IMR-90 (cell line): Measurements from ENCODE around the gene MEGF6. TPM values are rescaled to one million over a fixed set of nuclear protein-coding genes. Genes with fewer than 3 reads are reported as not detected.
A peak's percentile ranks its signal among the peaks of the same experiment; 100 is the strongest.

Experiments used
- ATAC-seq: fragments of 200-7000 bp; cut with Tn5 transposase; 2 replicates; pipeline ENCODE4 v1.9.1; 2020; ENCODE audit warnings: low read depth, mild to moderate bottlenecking, moderate library complexity
- BruUV-seq: library from RNA; stranded (reverse); fragments of 400-500 nt; replicated peaks from 2 replicates; lab custom pipeline; 2021; lab: Mats Ljungman, UMichigan
- CTCF ChIA-PET: fragments of 300-600 bp; formaldehyde crosslinking; extraction: SDS; loops from one replicate; lab custom pipeline; 2021; ENCODE audit warnings: antibody characterized with exemption; lab: Yijun Ruan, JAX
- POLR2A ChIA-PET: fragments of 300-600 bp; sonication (Branson Sonifier 250); formaldehyde crosslinking; loops from one replicate; lab custom pipeline; 2022; ENCODE audit warnings: antibody characterized with exemption; ENCODE audit not compliant: unreplicated experiment; lab: Charles Lee
- DNase-seq: peaks from one replicate; pipeline ENCODE4 v3.0.0; 2013
- H2AFZ ChIP-seq: replicated peaks from 2 replicates; pipeline ENCODE3; 2013; ENCODE audit warnings: low read length, mild to moderate bottlenecking; ENCODE audit not compliant: poor library complexity
- H2AK5ac ChIP-seq: 2 replicates; pipeline ENCODE4 v1.6.1; 2013; ENCODE audit warnings: low read depth, low read length, inconsistent platforms
- H2AK9ac ChIP-seq: replicated peaks from 2 replicates; pipeline ENCODE3; 2013; ENCODE audit warnings: mild to moderate bottlenecking, low read depth, low read length, moderate library complexity; ENCODE audit not compliant: poor library complexity
- H2BK120ac ChIP-seq: 2 replicates; pipeline ENCODE4 v1.6.1; 2013; ENCODE audit warnings: low read depth, low read length, inconsistent platforms
- H2BK15ac ChIP-seq: 3 replicates; pipeline ENCODE4 v1.6.1; 2013; ENCODE audit warnings: low read depth, low read length, inconsistent platforms
- H2BK20ac ChIP-seq: 2 replicates; pipeline ENCODE4 v1.6.1; 2013; ENCODE audit warnings: low read depth, mild to moderate bottlenecking, inconsistent platforms, low read length, moderate library complexity
- H2BK5ac ChIP-seq: 2 replicates; pipeline ENCODE4 v1.6.1; 2013; ENCODE audit warnings: mild to moderate bottlenecking, low read depth, low read length, inconsistent platforms; ENCODE audit not compliant: poor library complexity, severe bottlenecking
- H3K14ac ChIP-seq: replicated peaks from 2 replicates; pipeline ENCODE4 v1.6.1; 2013; ENCODE audit warnings: low read depth, low read length, inconsistent platforms
- H3K18ac ChIP-seq: 2 replicates; pipeline ENCODE4 v1.6.1; 2013; ENCODE audit warnings: low read depth, low read length, control low read depth
- H3K23ac ChIP-seq: 2 replicates; pipeline ENCODE4 v1.6.1; 2013; ENCODE audit warnings: low read depth, low read length, inconsistent platforms
- H3K27ac ChIP-seq: 2 replicates; pipeline ENCODE4 v1.5.1; 2013; ENCODE audit warnings: mild to moderate bottlenecking, control low read depth, low read length; ENCODE audit not compliant: insufficient read depth
- H3K27me3 ChIP-seq: 2 replicates; pipeline ENCODE4 v1.6.1; 2013; ENCODE audit warnings: low read length; ENCODE audit not compliant: control insufficient read depth, insufficient read depth
- H3K36me3 ChIP-seq: 2 replicates; pipeline ENCODE4 v1.6.1; 2013; ENCODE audit warnings: low read length, mixed read lengths; ENCODE audit not compliant: control insufficient read depth, insufficient read depth
- H3K4ac ChIP-seq: 2 replicates; pipeline ENCODE4 v1.6.1; 2013; ENCODE audit warnings: low read depth, low read length, inconsistent platforms
- H3K4me1 ChIP-seq: 2 replicates; pipeline ENCODE4 v1.6.1; 2013; ENCODE audit warnings: low read length, mixed read lengths; ENCODE audit not compliant: control insufficient read depth, insufficient read depth
- H3K4me2 ChIP-seq: 2 replicates; pipeline ENCODE4 v1.6.1; 2013; ENCODE audit warnings: low read depth, mild to moderate bottlenecking, control low read depth, low read length, moderate library complexity
- H3K4me3 ChIP-seq: 2 replicates; pipeline ENCODE4 v1.5.1; 2013; ENCODE audit warnings: low read depth, mild to moderate bottlenecking, control low read depth, low read length, moderate library complexity; ENCODE audit not compliant: insufficient read depth
- H3K56ac ChIP-seq: 2 replicates; pipeline ENCODE4 v1.6.1; 2013; ENCODE audit warnings: low read length, inconsistent platforms; ENCODE audit not compliant: insufficient read depth; ENCODE audit errors: extremely low read depth
- H3K79me1 ChIP-seq, 2 experiments: 2 replicates each; pipeline ENCODE4 v1.6.1; 2013; ENCODE audit warnings: low read length in 2 of 2, inconsistent platforms in 1 of 2, low read depth in 1 of 2
- H3K9ac ChIP-seq: 2 replicates; pipeline ENCODE4 v1.6.1; 2013; ENCODE audit warnings: low read depth, low read length, control low read depth
- H3K9me1 ChIP-seq: 2 replicates; pipeline ENCODE4 v1.6.1; 2013; ENCODE audit warnings: low read length, inconsistent platforms; ENCODE audit not compliant: insufficient read depth
- H3K9me3 ChIP-seq: 2 replicates; pipeline ENCODE4 v1.6.1; 2013; ENCODE audit warnings: low read length; ENCODE audit not compliant: control insufficient read depth, insufficient read depth
- H4K20me1 ChIP-seq: 2 replicates; pipeline ENCODE4 v1.6.1; 2013; ENCODE audit warnings: low read length, inconsistent platforms; ENCODE audit not compliant: insufficient read depth
- H4K5ac ChIP-seq: 2 replicates; pipeline ENCODE4 v1.6.1; 2013; ENCODE audit warnings: mild to moderate bottlenecking, low read depth, low read length, control low read depth
- H4K8ac ChIP-seq, 2 experiments: 2 replicates each; pipeline ENCODE4 v1.6.1; 2013; ENCODE audit warnings: low read depth in 2 of 2, low read length in 2 of 2, control low read depth in 1 of 2, inconsistent platforms in 1 of 2
- H4K91ac ChIP-seq: 2 replicates; pipeline ENCODE4 v1.6.1; 2013; ENCODE audit warnings: low read depth, low read length, inconsistent platforms; ENCODE audit not compliant: insufficient read depth
- BHLHE40 ChIP-seq: fragments of 150-350 bp; IDR thresholded peaks from 2 replicates; pipeline ENCODE4 v1.6.1; 2016; ENCODE audit warnings: mild to moderate bottlenecking, low read depth, low read length
- CEBPB ChIP-seq: IDR thresholded peaks from 2 replicates; pipeline ENCODE4 v1.6.1; 2012; ENCODE audit warnings: low read depth, low read length, improper control_type of control experiment
- CHD1 ChIP-seq: IDR thresholded peaks from 2 replicates; pipeline ENCODE4 v1.6.1; 2012; ENCODE audit warnings: low read depth, low read length, improper control_type of control experiment
- ELK1 ChIP-seq: fragments of 150-350 bp; IDR thresholded peaks from 2 replicates; pipeline ENCODE4 v1.6.1; 2016; ENCODE audit warnings: low read depth, mild to moderate bottlenecking, low read length, moderate library complexity, borderline replicate concordance
- FOS ChIP-seq: fragments of 150-350 bp; IDR thresholded peaks from 2 replicates; pipeline ENCODE4 v1.6.1; 2016; ENCODE audit warnings: low read depth, low read length
- MAFK ChIP-seq: IDR thresholded peaks from 2 replicates; pipeline ENCODE4 v1.6.1; 2012; ENCODE audit warnings: low read depth, low read length, improper control_type of control experiment
- MAZ ChIP-seq: IDR thresholded peaks from 2 replicates; pipeline ENCODE4 v1.6.1; 2012; ENCODE audit warnings: low read depth, mild to moderate bottlenecking, low read length, improper control_type of control experiment, moderate library complexity, borderline replicate concordance
- MXI1 ChIP-seq: IDR thresholded peaks from 2 replicates; pipeline ENCODE4 v1.6.1; 2012; ENCODE audit warnings: low read depth, mild to moderate bottlenecking, low read length, moderate library complexity, borderline replicate concordance
- NFE2L2 ChIP-seq: fragments of 150-350 bp; IDR thresholded peaks from 2 replicates; pipeline ENCODE4 v1.6.1; 2016; ENCODE audit warnings: low read depth, mild to moderate bottlenecking, low read length
- POLR2A ChIP-seq: IDR thresholded peaks from 2 replicates; pipeline ENCODE4 v1.6.1; 2012; ENCODE audit warnings: mild to moderate bottlenecking, low read depth, low read length
- RAD21 ChIP-seq: IDR thresholded peaks from 2 replicates; pipeline ENCODE4 v1.6.1; 2012; ENCODE audit warnings: low read length, improper control_type of control experiment
- RFX5 ChIP-seq: IDR thresholded peaks from 2 replicates; pipeline ENCODE4 v1.8.0; 2012; ENCODE audit warnings: low read depth, mild to moderate bottlenecking, low read length, moderate library complexity
- SMC3 ChIP-seq: fragments of 150-350 bp; IDR thresholded peaks from 2 replicates; pipeline ENCODE4 v1.6.1; 2016; ENCODE audit warnings: low read depth, mild to moderate bottlenecking, antibody characterized with exemption, low read length, moderate library complexity
- WGBS, 2 experiments: methylation state at CpG; one replicate each; pipeline versions ENCODE4 v1.1.5 to v1.1.7; 2013; ENCODE audit warnings: missing lambda C conversion rate in 2 of 2; ENCODE audit not compliant: insufficient read length in 1 of 2; ENCODE audit errors: extremely low coverage in 2 of 2; 5-methylcytosine and 5-hydroxymethylcytosine counted together
- dilution Hi-C: fragments of 300-500 bp; cut with HindIII; formaldehyde crosslinking; loops from one replicate; pipeline ENCODE4 v1.14.3; 2018; ENCODE audit warnings: low sequenced_read_pairs; ENCODE audit not compliant: unreplicated experiment
- in situ Hi-C: fragments of 300-500 bp; cut with MboI; formaldehyde crosslinking; loops from 3 replicates; pipeline ENCODE4 v1.14.3; 2019; ENCODE audit warnings: low sequenced_read_pairs, inconsistent platforms, mixed read lengths
- intact Hi-C: fragments of 100-400 bp; cut with micrococcal nuclease; formaldehyde crosslinking; loops from 2 replicates; pipeline ENCODE4 v1.10.0; 2022
- polyA plus RNA-seq, 3 experiments: library from polyadenylated mRNA; depleted of rRNA; stranded (reverse); fragments of >200 nt; gene quantifications; 2 replicates each; pipeline ENCODE4 v1.2.3, GENCODE V29; 2012; ENCODE audit warnings: low replicate concordance in 1 of 3
- total RNA-seq: library from RNA; depleted of rRNA; stranded (reverse); fragments of >200 nt; gene quantifications from 2 replicates; pipeline ENCODE4 v1.2.3, GENCODE V29; 2012
- TF ChIP-seq, protein P1 (sequence below): fragments of 150-350 bp; IDR thresholded peaks from 2 replicates; pipeline ENCODE4 v1.6.1; 2017; ENCODE audit warnings: mild to moderate bottlenecking, antibody characterized with exemption, low read length, low read depth
- TF ChIP-seq, protein P2 (sequence below): conservative IDR thresholded peaks from 2 replicates; pipeline ENCODE4 v1.5.1; 2012; ENCODE audit warnings: mild to moderate bottlenecking, low read depth, low read length, improper control_type of control experiment

MEGF6 gene
- total and polyA plus RNA-seq, 2 of the 4 experiments (the other 2 are of a cell fraction), result 0.72 to 4.1 TPM

DNA sequence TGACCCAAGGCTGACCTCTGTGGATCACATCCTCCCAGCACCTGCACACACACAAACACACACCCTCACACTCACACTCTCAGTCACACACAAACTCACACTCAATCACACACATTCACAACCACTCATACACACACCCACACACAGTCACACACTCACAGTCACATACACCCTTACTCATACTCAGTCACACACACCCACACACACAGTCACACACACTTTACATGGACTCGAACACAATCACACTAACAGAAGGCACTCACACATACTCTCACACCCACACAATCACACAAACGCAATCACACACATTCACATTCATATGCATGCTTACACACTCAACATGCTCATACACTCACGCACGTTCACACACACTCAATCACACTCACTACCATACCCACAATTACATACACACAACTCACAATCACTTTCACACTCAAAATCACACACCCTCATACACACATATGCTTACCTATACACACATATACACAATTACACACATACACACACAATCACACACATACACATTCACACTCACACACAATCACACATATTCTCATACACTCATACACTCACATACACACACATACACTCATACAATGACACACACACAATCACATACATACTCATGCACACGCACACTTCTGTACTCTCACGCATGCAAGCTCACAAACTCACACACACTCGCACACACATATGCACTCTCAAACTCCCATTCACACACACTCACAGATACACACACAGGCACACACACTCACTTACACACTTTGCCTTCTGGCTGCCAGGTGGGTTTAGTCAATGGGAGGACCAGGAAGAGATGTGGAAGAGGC, 6.1 kb downstream of the MEGF6 start:
- dilution Hi-C loops, result no loop called here
- Histone ChIP-seq H4K5ac (no peak overlapping the region), H3K4me2 (no peak overlapping the region), H2BK5ac (peak overlapping the region; percentile 16), H3K27me3 (peaks cover 18% of the 10 kb centered on the region; the same call in 1 of the 2 replicates), H3K9me3 (no peaks in the 10 kb centered on the region), H2BK120ac (no peak overlapping the region), H3K14ac (no peak overlapping the region), H3K9me1 (no peaks in the 10 kb centered on the region; the same call in 1 of the 2 replicates), H2AFZ (no peak overlapping the region), H3K9ac (no peak overlapping the region), H4K20me1 (no peaks in the 10 kb centered on the region), H3K36me3 (no peaks in the 10 kb centered on the region), H3K4ac (no peak overlapping the region), H2AK5ac (no peak overlapping the region), H2AK9ac (no peak overlapping the region), H3K4me1 (no peaks in the 10 kb centered on the region), H4K8ac (no peak overlapping the region), H2BK20ac (no peak overlapping the region), H4K91ac (no peak overlapping the region), H3K18ac (no peak overlapping the region), H3K23ac (no peak overlapping the region), H3K4me3 (no peak overlapping the region), H3K79me1 (no peaks in the 10 kb centered on the region), H3K27ac (no peak overlapping the region), H2BK15ac (no peak overlapping the region), H3K56ac (no peak overlapping the region)
- BruUV-seq, result no TSS peak
- intact Hi-C loops, result no loop called here
- CTCF ChIA-PET, result no interaction called here
- 86 to 100% methylated on average over 1 to 7 of the region's 7 CpGs for WGBS, 2 experiments
- POLR2A ChIA-PET, result no interaction called here
- DNase-seq, result no peak
- ATAC-seq, result no peak
- in situ Hi-C loops, result no loop called here
- TF ChIP-seq CHD1, result no peak
- TF ChIP-seq MAZ, result no peak
- TF ChIP-seq FOS, result no peak
- no peak for TF ChIP-seq CEBPB
- no peak for TF ChIP-seq MXI1
- no peak for TF ChIP-seq BHLHE40
- no peak for TF ChIP-seq ELK1
- no peak for TF ChIP-seq POLR2A
- TF ChIP-seq, protein P1, sequence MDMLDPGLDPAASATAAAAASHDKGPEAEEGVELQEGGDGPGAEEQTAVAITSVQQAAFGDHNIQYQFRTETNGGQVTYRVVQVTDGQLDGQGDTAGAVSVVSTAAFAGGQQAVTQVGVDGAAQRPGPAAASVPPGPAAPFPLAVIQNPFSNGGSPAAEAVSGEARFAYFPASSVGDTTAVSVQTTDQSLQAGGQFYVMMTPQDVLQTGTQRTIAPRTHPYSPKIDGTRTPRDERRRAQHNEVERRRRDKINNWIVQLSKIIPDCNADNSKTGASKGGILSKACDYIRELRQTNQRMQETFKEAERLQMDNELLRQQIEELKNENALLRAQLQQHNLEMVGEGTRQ, result no peak
- no peak for TF ChIP-seq MAFK
- TF ChIP-seq, protein P2, sequence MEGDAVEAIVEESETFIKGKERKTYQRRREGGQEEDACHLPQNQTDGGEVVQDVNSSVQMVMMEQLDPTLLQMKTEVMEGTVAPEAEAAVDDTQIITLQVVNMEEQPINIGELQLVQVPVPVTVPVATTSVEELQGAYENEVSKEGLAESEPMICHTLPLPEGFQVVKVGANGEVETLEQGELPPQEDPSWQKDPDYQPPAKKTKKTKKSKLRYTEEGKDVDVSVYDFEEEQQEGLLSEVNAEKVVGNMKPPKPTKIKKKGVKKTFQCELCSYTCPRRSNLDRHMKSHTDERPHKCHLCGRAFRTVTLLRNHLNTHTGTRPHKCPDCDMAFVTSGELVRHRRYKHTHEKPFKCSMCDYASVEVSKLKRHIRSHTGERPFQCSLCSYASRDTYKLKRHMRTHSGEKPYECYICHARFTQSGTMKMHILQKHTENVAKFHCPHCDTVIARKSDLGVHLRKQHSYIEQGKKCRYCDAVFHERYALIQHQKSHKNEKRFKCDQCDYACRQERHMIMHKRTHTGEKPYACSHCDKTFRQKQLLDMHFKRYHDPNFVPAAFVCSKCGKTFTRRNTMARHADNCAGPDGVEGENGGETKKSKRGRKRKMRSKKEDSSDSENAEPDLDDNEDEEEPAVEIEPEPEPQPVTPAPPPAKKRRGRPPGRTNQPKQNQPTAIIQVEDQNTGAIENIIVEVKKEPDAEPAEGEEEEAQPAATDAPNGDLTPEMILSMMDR, result no peak
- no peak for TF ChIP-seq RFX5
- TF ChIP-seq RAD21, result no peak
- TF ChIP-seq SMC3, result no peak
- TF ChIP-seq NFE2L2, result no peak
